ENCODE measurements around the gene APLN. TPM values are rescaled to one million over a fixed set of nuclear protein-coding genes. Genes with fewer than 3 reads are reported as not detected.

The APLN gene
- total and polyA plus RNA-seq, 7 donors, result 0.36 to 0.81 (median 0.47) TPM; not detected in 4

- Histone ChIP-seq H3K4me1 (no peaks in the 10 kb centered on the region), H3K27ac (no peak overlapping the region), H3K9me3 (no peaks in the 10 kb centered on the region), H3K36me3 (no peaks in the 10 kb centered on the region), H3K27me3 (no peaks in the 10 kb centered on the region), H3K4me3 (no peak overlapping the region)
- TF ChIP-seq POLR2AphosphoS5 (IDR thresholded peaks at IDR 0.05), result no peak
- no peak for TF ChIP-seq EP300 (IDR thresholded peaks at IDR 0.05)
- TF ChIP-seq CTCF (IDR thresholded peaks at IDR 0.05), result no peak
- TF ChIP-seq POLR2A (IDR thresholded peaks at IDR 0.05), result no peak
- intact Hi-C loops (cut with DNase I), result no loop called here
- 92 to 95% methylated on average over 5 of the region's 5 CpGs for WGBS, 2 donors
- DNase-seq, result no peak
These were observed 40.0 kb upstream of the APLN start for GRCh38 chrX:129694805-129695204.

- no peaks in the 10 kb centered on the region for H3K9me3 ChIP-seq
- no peaks in the 10 kb centered on the region for H3K36me3 ChIP-seq
- no peak overlapping the region for H3K27ac ChIP-seq
- 78 to 92% methylated on average over 3 of the region's 3 CpGs for WGBS, 2 donors
- intact Hi-C loops (cut with DNase I), result no loop called here
- no peak for DNase-seq
- no peak for TF ChIP-seq POLR2AphosphoS5 (IDR thresholded peaks at IDR 0.05)
- TF ChIP-seq POLR2A (IDR thresholded peaks at IDR 0.05), result no peak
- TF ChIP-seq EP300 (IDR thresholded peaks at IDR 0.05), result no peak
- TF ChIP-seq CTCF (IDR thresholded peaks at IDR 0.05), result no peak
- no peaks in the 10 kb centered on the region for H3K27me3 ChIP-seq
- H3K4me1 ChIP-seq, result no peaks in the 10 kb centered on the region
- H3K4me3 ChIP-seq, result no peak overlapping the region
These were observed 38.6 kb upstream of the APLN start for GRCh38 chrX:129693354-129693753.

GRCh38 chrX:129690435-129690834 lies 35.7 kb upstream of the APLN start:
- no peak overlapping the region for H3K27ac ChIP-seq
- 81 to 87% methylated on average over 10 of the region's 10 CpGs for WGBS, 2 donors
- DNase-seq, result no peak
- H3K27me3 ChIP-seq, result no peaks in the 10 kb centered on the region
- intact Hi-C loops (cut with DNase I), result no loop called here
- H3K9me3 ChIP-seq, result no peaks in the 10 kb centered on the region
- H3K4me3 ChIP-seq, result no peak overlapping the region
- no peaks in the 10 kb centered on the region for H3K36me3 ChIP-seq
- H3K4me1 ChIP-seq, result no peaks in the 10 kb centered on the region
- TF ChIP-seq CTCF (IDR thresholded peaks at IDR 0.05), result no peak
- no peak for TF ChIP-seq POLR2A (IDR thresholded peaks at IDR 0.05)
- no peak for TF ChIP-seq POLR2AphosphoS5 (IDR thresholded peaks at IDR 0.05)
- no peak for TF ChIP-seq EP300 (IDR thresholded peaks at IDR 0.05)

GRCh38 chrX:129689796-129690195 lies 35.0 kb upstream of the APLN start:
- no peak for DNase-seq
- WGBS, 2 donors, result 67 to 92% methylated on average over 5 of the region's 5 CpGs
- Histone ChIP-seq H3K4me3 (no peak overlapping the region), H3K36me3 (no peaks in the 10 kb centered on the region), H3K4me1 (no peaks in the 10 kb centered on the region), H3K27me3 (no peaks in the 10 kb centered on the region), H3K27ac (no peak overlapping the region), H3K9me3 (no peaks in the 10 kb centered on the region)
- TF ChIP-seq POLR2AphosphoS5 (IDR thresholded peaks at IDR 0.05) (no peak), POLR2A (IDR thresholded peaks at IDR 0.05) (no peak), CTCF (IDR thresholded peaks at IDR 0.05) (no peak), EP300 (IDR thresholded peaks at IDR 0.05) (no peak)
- intact Hi-C loops (cut with DNase I), result no loop called here

GRCh38 chrX:129688097-129688496 lies 33.3 kb upstream of the APLN start:
- no peaks in the 10 kb centered on the region for H3K9me3 ChIP-seq
- intact Hi-C loops (cut with DNase I), result no loop called here

More at GRCh38 chrX:129688097-129688496, 33.3 kb upstream of the APLN start:
- H3K27me3 ChIP-seq, result no peaks in the 10 kb centered on the region
- no peaks in the 10 kb centered on the region for H3K36me3 ChIP-seq
- WGBS, 2 donors, result 58 to 85% methylated on average over 3 of the region's 3 CpGs
- H3K4me3 ChIP-seq, result no peak overlapping the region
- no peak overlapping the region for H3K27ac ChIP-seq
- no peaks in the 10 kb centered on the region for H3K4me1 ChIP-seq
- DNase-seq, result no peak
- TF ChIP-seq EP300 (IDR thresholded peaks at IDR 0.05) (no peak), POLR2A (IDR thresholded peaks at IDR 0.05) (no peak), POLR2AphosphoS5 (IDR thresholded peaks at IDR 0.05) (no peak), CTCF (IDR thresholded peaks at IDR 0.05) (no peak)

Measured in sigmoid colon (tissue), 7 donors.